Activated T-helper 2 cell treated with anti-CD3 and anti-CD28 coated beads, Interferon-gamma antibody, Interleukin-2, Interleukin-4, amounts not matched to agents 10 μg/mL and 5 μg/mL and 100 μg/mL, durations not matched to agents 14 hours and 24 hours and 36 hours (primary cell): Measurements from ENCODE around the gene B4GALNT3. TPM values are rescaled to one million over a fixed set of nuclear protein-coding genes. Genes with fewer than 3 reads are reported as not detected.

Experiments used
- DNase-seq: peaks from one replicate; pipeline ENCODE4 v3.0.0; 2021; ENCODE audit warnings: low spot score
- H3K27ac Mint-ChIP-seq: one replicate; pipeline ENCODE4 v1.8.0; 2021; ENCODE audit warnings: mixed read lengths
- H3K27me3 Mint-ChIP-seq: one replicate; pipeline ENCODE4 v1.8.0; 2021; ENCODE audit warnings: low read depth, mixed read lengths
- H3K36me3 Mint-ChIP-seq: one replicate; pipeline ENCODE4 v1.8.0; 2021; ENCODE audit warnings: low read depth, mixed read lengths
- H3K4me1 Mint-ChIP-seq: one replicate; pipeline ENCODE4 v1.8.0; 2021; ENCODE audit warnings: low read depth, mixed read lengths
- H3K4me3 Mint-ChIP-seq: one replicate; pipeline ENCODE4 v1.8.0; 2021; ENCODE audit warnings: low read depth, mild to moderate bottlenecking, moderate library complexity, mixed read lengths
- H3K9me3 Mint-ChIP-seq: one replicate; pipeline ENCODE4 v1.8.0; 2021; ENCODE audit warnings: mixed read lengths
- intact Hi-C: fragments of 100-400 bp; cut with micrococcal nuclease; formaldehyde crosslinking; loops from one replicate; pipeline ENCODE4 v1.15.1; 2023
- total RNA-seq: library from RNA; stranded (reverse); gene quantifications from 2 replicates; pipeline ENCODE4 v1.2.3, GENCODE V29; 2022

Gene B4GALNT3
- total RNA-seq, 1 donor from 2014 or later: 6.9 TPM

- Mint-ChIP-seq H3K9me3 (no peaks in the 10 kb centered on the region), H3K4me3 (no peak overlapping the region), H3K4me1 (peaks cover 2% of the 10 kb centered on the region), H3K27me3 (peaks cover 19% of the 10 kb centered on the region), H3K27ac (no peak overlapping the region), H3K36me3 (no peaks in the 10 kb centered on the region)
- no peak for DNase-seq
- intact Hi-C loops: no loop called here
Measured at GRCh38 chr12:503111-503761, 43.5 kb downstream of the B4GALNT3 start.

GRCh38 chr12:505221-505620, 45.5 kb downstream of the B4GALNT3 start:
- Mint-ChIP-seq H3K9me3 (no peaks in the 10 kb centered on the region), H3K36me3 (no peaks in the 10 kb centered on the region), H3K4me1 (no peaks in the 10 kb centered on the region), H3K4me3 (no peak overlapping the region), H3K27ac (no peak overlapping the region), H3K27me3 (peaks cover 21% of the 10 kb centered on the region)
- intact Hi-C loops: no loop called here
- no peak for DNase-seq

- Mint-ChIP-seq H3K4me1 (no peaks in the 10 kb centered on the region), H3K27me3 (peaks cover 19% of the 10 kb centered on the region), H3K27ac (no peak overlapping the region), H3K36me3 (no peaks in the 10 kb centered on the region), H3K4me3 (no peak overlapping the region), H3K9me3 (no peaks in the 10 kb centered on the region)
- DNase-seq: no peak
- intact Hi-C loops: no loop called here
Measured at GRCh38 chr12:507391-507796, 47.7 kb downstream of the B4GALNT3 start.

GRCh38 chr12:508145-508544, 48.4 kb downstream of the B4GALNT3 start:
- Mint-ChIP-seq H3K36me3 (no peaks in the 10 kb centered on the region), H3K27me3 (peaks cover 16% of the 10 kb centered on the region), H3K4me3 (no peak overlapping the region), H3K4me1 (no peaks in the 10 kb centered on the region), H3K27ac (no peak overlapping the region), H3K9me3 (no peaks in the 10 kb centered on the region)
- no peak for DNase-seq
- intact Hi-C loops: no loop called here

GRCh38 chr12:508795-509194, 49.1 kb downstream of the B4GALNT3 start:
- no peaks in the 10 kb centered on the region for H3K9me3 Mint-ChIP-seq
- H3K27me3 Mint-ChIP-seq: peaks cover 12% of the 10 kb centered on the region
- H3K4me1 Mint-ChIP-seq: no peaks in the 10 kb centered on the region
- intact Hi-C loops: no loop called here
- H3K27ac Mint-ChIP-seq: no peak overlapping the region
- no peaks in the 10 kb centered on the region for H3K36me3 Mint-ChIP-seq
- DNase-seq: no peak
- H3K4me3 Mint-ChIP-seq: no peak overlapping the region

- H3K4me1 Mint-ChIP-seq: no peaks in the 10 kb centered on the region
- peaks cover 12% of the 10 kb centered on the region for H3K27me3 Mint-ChIP-seq
- no peak overlapping the region for H3K4me3 Mint-ChIP-seq
- H3K27ac Mint-ChIP-seq: no peak overlapping the region
- no peak for DNase-seq
- H3K36me3 Mint-ChIP-seq: no peaks in the 10 kb centered on the region
- intact Hi-C loops: no loop called here
- no peaks in the 10 kb centered on the region for H3K9me3 Mint-ChIP-seq
Measured at GRCh38 chr12:509500-509899, 49.8 kb downstream of the B4GALNT3 start.

GRCh38 chr12:510071-510825, 50.5 kb downstream of the B4GALNT3 start:
- H3K36me3 Mint-ChIP-seq: no peaks in the 10 kb centered on the region
- no peak overlapping the region for H3K4me3 Mint-ChIP-seq
- intact Hi-C loops: no loop called here
- no peak for DNase-seq
- H3K4me1 Mint-ChIP-seq: no peaks in the 10 kb centered on the region
- no peaks in the 10 kb centered on the region for H3K9me3 Mint-ChIP-seq
- peaks cover 10% of the 10 kb centered on the region for H3K27me3 Mint-ChIP-seq
- no peak overlapping the region for H3K27ac Mint-ChIP-seq

GRCh38 chr12:512933-513332, 53.2 kb downstream of the B4GALNT3 start:
- Mint-ChIP-seq H3K4me3 (no peak overlapping the region), H3K27ac (no peak overlapping the region), H3K27me3 (peaks cover 5% of the 10 kb centered on the region), H3K36me3 (no peaks in the 10 kb centered on the region), H3K9me3 (no peaks in the 10 kb centered on the region), H3K4me1 (no peaks in the 10 kb centered on the region)
- no peak for DNase-seq
- intact Hi-C loops: no loop called here

- Mint-ChIP-seq H3K27me3 (peaks cover 4% of the 10 kb centered on the region), H3K4me3 (no peak overlapping the region)
Measured at GRCh38 chr12:513446-513845, 53.7 kb downstream of the B4GALNT3 start.

GRCh38 chr12:517538-517937, 57.8 kb downstream of the B4GALNT3 start:
- Mint-ChIP-seq H3K36me3 (no peaks in the 10 kb centered on the region), H3K27me3 (peaks cover 11% of the 10 kb centered on the region), H3K27ac (no peak overlapping the region), H3K4me1 (no peaks in the 10 kb centered on the region), H3K9me3 (no peaks in the 10 kb centered on the region), H3K4me3 (no peak overlapping the region)
- intact Hi-C loops: no loop called here
- DNase-seq: no peak

More at GRCh38 chr12:513446-513845, 53.7 kb downstream of the B4GALNT3 start:
- DNase-seq: no peak
- H3K36me3 Mint-ChIP-seq: no peaks in the 10 kb centered on the region
- H3K9me3 Mint-ChIP-seq: no peaks in the 10 kb centered on the region
- no peaks in the 10 kb centered on the region for H3K4me1 Mint-ChIP-seq
- intact Hi-C loops: no loop called here
- H3K27ac Mint-ChIP-seq: no peak overlapping the region

GRCh38 chr12:520119-520518, 60.4 kb downstream of the B4GALNT3 start:
- DNase-seq: no peak
- Mint-ChIP-seq H3K36me3 (no peaks in the 10 kb centered on the region), H3K27me3 (peaks cover 11% of the 10 kb centered on the region), H3K27ac (no peak overlapping the region), H3K4me3 (no peak overlapping the region), H3K4me1 (no peaks in the 10 kb centered on the region), H3K9me3 (no peaks in the 10 kb centered on the region)
- intact Hi-C loops: no loop called here

- Mint-ChIP-seq H3K36me3 (no peaks in the 10 kb centered on the region), H3K4me1 (no peaks in the 10 kb centered on the region), H3K4me3 (no peak overlapping the region), H3K9me3 (no peaks in the 10 kb centered on the region), H3K27me3 (peaks cover 12% of the 10 kb centered on the region), H3K27ac (no peak overlapping the region)
- DNase-seq: no peak
- intact Hi-C loops: no loop called here
Measured at GRCh38 chr12:522692-523378, 63.1 kb downstream of the B4GALNT3 start.
